K562 treated with DMSO at 1 percent for 24 hours (cell line): ENCODE data around the gene SNRNP35. TPM values are rescaled to one million over a fixed set of nuclear protein-coding genes. Genes with fewer than 3 reads are reported as not detected.

Experiments used
- total RNA-seq: library from RNA; unstranded; fragments of 300-600 nt; gene quantifications from 2 replicates; pipeline ENCODE4 v1.2.3, GENCODE V29; 2022; ENCODE audit warnings: low read depth; ENCODE audit not compliant: insufficient read depth

SNRNP35 gene
- total RNA-seq, result 19.7 TPM in 2 replicates

GRCh38 chr12:123457980-123458779, at the start of gene SNRNP35:
Gene SNRNP35, plus strand, starts transcription at chr12:123458139. Its CDS starts 7,402 bp downstream, at chr12:123465541.

GRCh38 chr12:123436017-123436964, 21.6 kb upstream of the SNRNP35 start, which contains the start of gene RILPL2:
Gene RILPL2, minus strand, starts transcription at chr12:123436684. Its CDS starts 264 bp downstream, at chr12:123436420.

Other genes starting within 250 kb of the SNRNP35 start
- 10.4 and 13.1 TPM in 2 replicates for gene MPHOSPH9, start 225.0 kb upstream of the SNRNP35 start, total RNA-seq
- 26.4 and 32.3 TPM in 2 replicates for gene MTRFR, start 224.7 kb upstream of the SNRNP35 start, total RNA-seq
- gene CDK2AP1, start 186.3 kb upstream of the SNRNP35 start, total RNA-seq, result 45.5 and 51.7 TPM in 2 replicates
- gene SBNO1, start 93.3 kb upstream of the SNRNP35 start, total RNA-seq, result 11.2 and 14.0 TPM in 2 replicates
- gene KMT5A, start 74.0 kb upstream of the SNRNP35 start, total RNA-seq, result 74.3 and 89.5 TPM in 2 replicates
- gene RILPL2, start 21.5 kb upstream of the SNRNP35 start, total RNA-seq, result 6.2 and 6.3 TPM in 2 replicates
- 6.1 and 6.5 TPM in 2 replicates for gene RILPL1, start 75.6 kb downstream of the SNRNP35 start, total RNA-seq
- 94.5 and 99.0 TPM in 2 replicates for gene TMED2, start 126.4 kb downstream of the SNRNP35 start, total RNA-seq
- gene DDX55, start 144.0 kb downstream of the SNRNP35 start, total RNA-seq, result 16.2 and 20.0 TPM in 2 replicates
- 34.2 and 40.9 TPM in 2 replicates for gene EIF2B1, start 175.5 kb downstream of the SNRNP35 start, total RNA-seq
- gene GTF2H3, start 175.7 kb downstream of the SNRNP35 start, total RNA-seq, result 11.8 and 12.0 TPM in 2 replicates
- gene TCTN2, start 213.0 kb downstream of the SNRNP35 start, total RNA-seq, result 4.6 and 5.6 TPM in 2 replicates